ENCODE data around the gene RNF144B. TPM values are rescaled to one million over a fixed set of nuclear protein-coding genes. Genes with fewer than 3 reads are reported as not detected.
A peak's percentile ranks its signal among the peaks of the same experiment; 100 is the strongest.

RNF144B gene
- total RNA-seq, 4 donors from 2014 or later, result 7.6 to 19.0 (median 12.5) TPM

DNA sequence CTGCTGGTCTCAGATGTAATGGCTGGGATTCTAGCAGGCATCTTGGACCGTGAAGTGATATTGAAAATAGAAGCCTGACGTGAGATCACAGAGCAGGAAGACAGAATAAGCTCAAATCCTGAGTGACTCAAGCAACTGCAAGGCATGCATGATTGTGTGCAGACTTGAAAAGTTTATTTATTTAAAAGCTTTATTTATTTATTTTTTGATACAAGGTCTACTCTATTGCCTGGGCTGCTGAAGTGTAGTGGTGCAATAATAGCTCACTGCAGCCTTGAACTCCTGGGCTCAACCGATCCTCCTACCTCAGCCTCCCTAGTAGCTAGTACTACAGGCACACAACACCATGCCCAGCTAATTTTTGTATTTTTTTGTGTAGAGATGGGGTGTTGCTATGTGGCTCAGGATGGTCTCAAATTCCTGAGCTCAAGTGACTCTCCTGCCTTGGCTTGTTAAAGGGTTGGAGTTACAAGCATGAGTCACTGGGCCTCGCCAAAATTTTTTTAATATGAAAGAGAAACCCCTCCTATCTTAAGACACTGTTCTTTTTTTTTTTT is 40.1 kb upstream of the RNF144B start:
- H3K4me3 ChIP-seq, result no peak overlapping the region
- peaks cover 0 to 56% (median 8%) of the 10 kb centered on the region in 3 donors for H3K4me1 ChIP-seq
- DNase-seq, result no peak
- no peak for TF ChIP-seq POLR2A (IDR thresholded peaks at IDR 0.05)
- TF ChIP-seq, protein P1, sequence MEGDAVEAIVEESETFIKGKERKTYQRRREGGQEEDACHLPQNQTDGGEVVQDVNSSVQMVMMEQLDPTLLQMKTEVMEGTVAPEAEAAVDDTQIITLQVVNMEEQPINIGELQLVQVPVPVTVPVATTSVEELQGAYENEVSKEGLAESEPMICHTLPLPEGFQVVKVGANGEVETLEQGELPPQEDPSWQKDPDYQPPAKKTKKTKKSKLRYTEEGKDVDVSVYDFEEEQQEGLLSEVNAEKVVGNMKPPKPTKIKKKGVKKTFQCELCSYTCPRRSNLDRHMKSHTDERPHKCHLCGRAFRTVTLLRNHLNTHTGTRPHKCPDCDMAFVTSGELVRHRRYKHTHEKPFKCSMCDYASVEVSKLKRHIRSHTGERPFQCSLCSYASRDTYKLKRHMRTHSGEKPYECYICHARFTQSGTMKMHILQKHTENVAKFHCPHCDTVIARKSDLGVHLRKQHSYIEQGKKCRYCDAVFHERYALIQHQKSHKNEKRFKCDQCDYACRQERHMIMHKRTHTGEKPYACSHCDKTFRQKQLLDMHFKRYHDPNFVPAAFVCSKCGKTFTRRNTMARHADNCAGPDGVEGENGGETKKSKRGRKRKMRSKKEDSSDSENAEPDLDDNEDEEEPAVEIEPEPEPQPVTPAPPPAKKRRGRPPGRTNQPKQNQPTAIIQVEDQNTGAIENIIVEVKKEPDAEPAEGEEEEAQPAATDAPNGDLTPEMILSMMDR (IDR thresholded peaks at IDR 0.05), result no peak
- intact Hi-C loops (cut with DNase I), result no loop called here
- H3K27ac ChIP-seq, result peak overlapping the region in 2 of 4 donors; percentile 22 to 34
- H3K27me3 ChIP-seq, result no peaks in the 10 kb centered on the region
- 51 to 56% methylated on average over 4 of the region's 4 CpGs for WGBS, 2 donors
- H3K36me3 ChIP-seq, result no peaks in the 10 kb centered on the region
- H3K9me3 ChIP-seq, result no peaks in the 10 kb centered on the region

DNA sequence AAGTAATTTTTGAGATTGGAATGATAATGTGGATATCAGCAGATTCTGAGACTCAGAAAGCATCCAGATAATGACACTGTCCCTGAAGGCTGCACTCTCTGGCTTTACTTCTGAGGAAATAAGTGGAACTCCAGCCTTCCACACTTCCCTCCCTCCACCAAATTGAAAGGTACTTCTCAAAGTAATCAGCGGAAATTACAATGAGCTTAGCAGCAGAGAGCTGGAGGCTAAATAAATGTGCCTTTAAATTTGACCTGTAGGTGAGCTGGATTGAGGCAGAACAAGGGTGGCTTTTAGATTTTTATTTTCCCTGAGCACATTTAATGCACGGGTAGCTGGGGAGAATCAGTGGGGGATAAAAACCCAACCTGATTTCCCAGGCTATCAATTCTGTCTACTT is 39.3 kb upstream of the RNF144B start:
- WGBS, 2 donors, result 43 to 62% methylated on average over 2 of the region's 2 CpGs
- Histone ChIP-seq H3K4me3 (no peak overlapping the region), H3K4me1 (peaks cover 4 to 56% (median 8%) of the 10 kb centered on the region in 3 donors), H3K36me3 (no peaks in the 10 kb centered on the region), H3K27ac (no peak overlapping the region), H3K9me3 (no peaks in the 10 kb centered on the region), H3K27me3 (no peaks in the 10 kb centered on the region)
- no peak for DNase-seq
- TF ChIP-seq POLR2A (IDR thresholded peaks at IDR 0.05), result no peak
- TF ChIP-seq, protein P1 (IDR thresholded peaks at IDR 0.05), result no peak
- intact Hi-C loops (cut with DNase I), result no loop called here

DNA sequence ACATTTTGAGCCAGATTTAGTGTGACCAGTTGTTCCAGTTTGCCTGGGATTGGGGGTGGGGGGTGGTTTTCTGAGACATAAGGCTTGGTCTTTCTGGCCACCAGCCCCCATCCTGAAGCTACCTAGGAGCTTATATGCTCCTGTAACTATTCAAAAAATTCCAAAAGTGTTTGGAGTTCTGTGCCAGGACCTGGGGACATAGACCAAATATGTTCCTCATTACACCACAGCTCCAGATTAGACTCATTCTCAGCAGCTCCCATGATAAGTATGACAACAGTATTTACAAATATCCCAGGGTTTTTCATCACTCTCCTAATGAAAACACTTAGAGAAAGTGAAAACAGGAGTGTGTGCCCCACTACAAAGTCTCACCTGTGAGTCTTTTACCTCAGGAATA is 37.8 kb upstream of the RNF144B start:
- intact Hi-C loops (cut with DNase I), result no loop called here
- Histone ChIP-seq H3K27ac (no peak overlapping the region), H3K27me3 (no peaks in the 10 kb centered on the region), H3K36me3 (no peaks in the 10 kb centered on the region), H3K9me3 (no peaks in the 10 kb centered on the region), H3K4me3 (no peak overlapping the region), H3K4me1 (peaks cover 0 to 47% (median 4%) of the 10 kb centered on the region in 3 donors)
- TF ChIP-seq, protein P1 (IDR thresholded peaks at IDR 0.05), result no peak
- no peak for TF ChIP-seq POLR2A (IDR thresholded peaks at IDR 0.05)
- DNase-seq, result no peak

DNA sequence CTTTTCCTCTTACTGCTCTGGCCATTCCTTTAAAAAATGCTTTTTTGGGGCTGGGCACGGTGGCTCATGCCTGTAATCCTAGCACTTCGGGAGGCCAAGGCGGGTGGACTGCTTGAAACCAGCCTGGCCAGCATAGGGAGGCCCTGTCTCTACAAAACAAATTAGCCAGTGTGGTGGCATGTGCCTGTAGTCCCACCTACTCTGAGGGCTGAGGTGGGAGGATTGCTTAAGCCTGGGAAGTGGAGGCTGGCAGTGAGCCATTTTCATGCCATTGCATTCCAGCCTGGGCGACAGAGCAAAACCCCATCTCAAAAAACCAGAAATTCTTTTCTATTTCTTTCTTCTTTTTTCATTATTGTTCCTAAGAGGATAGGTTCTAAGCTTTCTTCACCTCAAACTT is 36.9 kb upstream of the RNF144B start:
- Histone ChIP-seq H3K4me3 (no peak overlapping the region), H3K9me3 (no peaks in the 10 kb centered on the region), H3K4me1 (peaks cover 0 to 47% (median 4%) of the 10 kb centered on the region in 3 donors), H3K27ac (no peak overlapping the region), H3K27me3 (no peaks in the 10 kb centered on the region), H3K36me3 (no peaks in the 10 kb centered on the region)
- 88 to 93% methylated on average over 4 of the region's 4 CpGs for WGBS, 2 donors
- no peak for TF ChIP-seq POLR2A (IDR thresholded peaks at IDR 0.05)
- TF ChIP-seq, protein P1 (IDR thresholded peaks at IDR 0.05), result no peak
- intact Hi-C loops (cut with DNase I), result no loop called here
- DNase-seq, result no peak

DNA sequence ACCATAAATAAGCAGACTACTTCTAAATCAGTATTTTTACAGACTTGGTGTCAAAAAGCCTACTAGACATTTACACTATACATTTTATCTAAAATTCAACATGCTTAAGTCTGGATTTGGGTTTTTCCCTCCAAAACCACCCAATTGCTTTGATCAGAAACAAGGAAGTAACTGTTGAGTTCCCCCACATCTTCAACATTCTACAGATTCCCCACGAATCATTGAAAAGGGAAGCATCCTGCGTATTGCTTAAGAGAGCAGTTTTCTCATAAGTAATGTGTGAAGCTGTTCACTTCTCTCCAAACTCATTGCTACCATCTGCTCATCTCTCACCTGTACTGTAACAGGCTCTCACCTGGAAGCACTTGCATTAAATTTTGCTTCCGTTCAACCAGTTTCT is 36.4 kb upstream of the RNF144B start:
- intact Hi-C loops (cut with DNase I), result no loop called here
- Histone ChIP-seq H3K27ac (no peak overlapping the region), H3K27me3 (no peaks in the 10 kb centered on the region), H3K4me1 (peaks cover 0 to 47% (median 4%) of the 10 kb centered on the region in 3 donors), H3K36me3 (no peaks in the 10 kb centered on the region), H3K4me3 (no peak overlapping the region), H3K9me3 (no peaks in the 10 kb centered on the region)
- TF ChIP-seq, protein P1 (IDR thresholded peaks at IDR 0.05), result no peak
- no peak for TF ChIP-seq POLR2A (IDR thresholded peaks at IDR 0.05)
- 72 to 82% methylated on average over 3 of the region's 3 CpGs for WGBS, 2 donors
- no peak for DNase-seq
